C4-2B (cell line): Measurements from ENCODE around the gene TMEM59L.

Experiments used
- H3K27ac ChIP-seq: fragments of 450-650 bp; 2 replicates; pipeline ENCODE4 v1.5.1; 2017
- ZFX ChIP-seq: fragments of 450-650 bp; IDR thresholded peaks from 2 replicates; pipeline ENCODE4 v1.6.1; 2017
- TF ChIP-seq, protein P1 (sequence below): fragments of 450-650 bp; conservative IDR thresholded peaks from 2 replicates; pipeline ENCODE4 v1.5.1; 2017; ENCODE audit warnings: mild to moderate bottlenecking

TMEM59L gene

DNA sequence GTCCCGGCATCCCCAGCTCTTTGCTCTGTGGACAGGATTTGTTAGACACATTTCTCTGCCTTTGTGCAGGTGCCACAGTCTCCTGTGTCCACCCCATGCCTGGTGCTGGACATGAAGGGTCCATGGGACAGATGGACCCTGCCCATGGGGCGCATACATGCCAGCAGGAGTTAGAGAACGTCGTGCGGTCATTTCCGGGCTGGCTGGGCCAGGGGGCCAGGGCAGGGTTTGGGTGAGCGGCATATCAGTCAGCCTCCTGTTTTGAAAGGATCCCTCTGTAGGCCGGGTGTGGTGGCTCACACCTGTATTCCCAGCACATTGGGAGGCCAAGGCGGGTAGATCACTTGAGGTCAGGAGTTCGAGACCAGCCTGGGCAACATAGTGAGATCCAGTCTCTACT lies 35.1 kb downstream of the TMEM59L start:
- TF ChIP-seq, protein P1, sequence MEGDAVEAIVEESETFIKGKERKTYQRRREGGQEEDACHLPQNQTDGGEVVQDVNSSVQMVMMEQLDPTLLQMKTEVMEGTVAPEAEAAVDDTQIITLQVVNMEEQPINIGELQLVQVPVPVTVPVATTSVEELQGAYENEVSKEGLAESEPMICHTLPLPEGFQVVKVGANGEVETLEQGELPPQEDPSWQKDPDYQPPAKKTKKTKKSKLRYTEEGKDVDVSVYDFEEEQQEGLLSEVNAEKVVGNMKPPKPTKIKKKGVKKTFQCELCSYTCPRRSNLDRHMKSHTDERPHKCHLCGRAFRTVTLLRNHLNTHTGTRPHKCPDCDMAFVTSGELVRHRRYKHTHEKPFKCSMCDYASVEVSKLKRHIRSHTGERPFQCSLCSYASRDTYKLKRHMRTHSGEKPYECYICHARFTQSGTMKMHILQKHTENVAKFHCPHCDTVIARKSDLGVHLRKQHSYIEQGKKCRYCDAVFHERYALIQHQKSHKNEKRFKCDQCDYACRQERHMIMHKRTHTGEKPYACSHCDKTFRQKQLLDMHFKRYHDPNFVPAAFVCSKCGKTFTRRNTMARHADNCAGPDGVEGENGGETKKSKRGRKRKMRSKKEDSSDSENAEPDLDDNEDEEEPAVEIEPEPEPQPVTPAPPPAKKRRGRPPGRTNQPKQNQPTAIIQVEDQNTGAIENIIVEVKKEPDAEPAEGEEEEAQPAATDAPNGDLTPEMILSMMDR, result no peak
- TF ChIP-seq ZFX, result no peak
- no peak overlapping the region for H3K27ac ChIP-seq

DNA sequence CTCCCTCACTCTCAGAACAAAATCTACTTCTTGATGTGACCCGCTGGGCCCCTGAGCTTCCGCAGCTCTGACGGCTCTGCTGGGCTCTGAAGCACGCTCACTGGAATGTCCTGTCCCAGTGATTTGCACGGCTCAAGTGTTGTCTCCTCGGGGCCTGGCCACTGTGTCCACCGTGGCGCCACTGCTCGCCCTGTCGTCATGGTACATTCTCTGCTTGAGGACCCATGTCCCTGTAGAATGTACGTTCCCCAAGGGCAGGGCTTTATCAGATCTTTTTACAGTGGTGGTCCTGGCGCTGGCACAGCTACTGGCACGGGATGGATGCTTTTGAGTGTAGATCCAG lies 36.3 kb downstream of the TMEM59L start:
- TF ChIP-seq, protein P1, result no peak
- no peak overlapping the region for H3K27ac ChIP-seq

DNA sequence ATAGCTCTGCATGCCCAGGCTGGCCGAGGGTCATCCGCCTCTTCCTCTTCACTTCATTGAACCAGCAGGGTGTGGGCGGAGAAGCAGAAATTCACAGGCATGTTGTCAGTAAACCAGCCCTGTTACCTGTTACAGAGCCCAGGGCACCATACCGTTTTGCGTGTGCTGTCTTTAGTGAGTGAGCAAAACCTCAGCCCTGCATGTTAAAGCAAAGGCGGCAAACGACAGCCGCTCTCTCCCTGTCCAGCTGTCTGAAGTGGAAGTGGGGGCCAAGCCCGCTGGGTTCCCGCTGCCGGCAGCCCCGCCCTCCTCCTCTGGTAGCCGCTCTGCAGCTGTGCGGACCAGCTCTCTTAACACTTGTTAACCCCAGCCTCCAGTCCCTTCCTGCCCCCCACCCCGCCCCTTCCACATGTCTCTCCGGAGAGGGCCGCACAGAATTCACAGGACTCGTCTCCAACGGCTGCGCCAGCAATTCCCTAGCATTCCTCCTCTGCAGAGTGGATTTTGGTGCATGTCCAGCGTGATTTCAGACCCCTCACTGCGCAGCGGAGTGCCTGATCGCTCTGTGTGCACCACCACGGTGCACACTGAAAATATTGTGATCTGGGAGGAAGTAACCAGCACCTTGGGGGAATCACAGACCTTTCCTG lies 36.8 kb downstream of the TMEM59L start:
- TF ChIP-seq, protein P1, result no peak
- no peak for TF ChIP-seq ZFX

GRCh38 chr19:18650021-18650390 lies 37.3 kb downstream of the TMEM59L start:
- TF ChIP-seq, protein P1, result no peak
- TF ChIP-seq ZFX, result no peak
- no peak overlapping the region for H3K27ac ChIP-seq

More for the DNA sequence above, 36.8 kb downstream of the TMEM59L start:
- H3K27ac ChIP-seq, result no peak overlapping the region

DNA sequence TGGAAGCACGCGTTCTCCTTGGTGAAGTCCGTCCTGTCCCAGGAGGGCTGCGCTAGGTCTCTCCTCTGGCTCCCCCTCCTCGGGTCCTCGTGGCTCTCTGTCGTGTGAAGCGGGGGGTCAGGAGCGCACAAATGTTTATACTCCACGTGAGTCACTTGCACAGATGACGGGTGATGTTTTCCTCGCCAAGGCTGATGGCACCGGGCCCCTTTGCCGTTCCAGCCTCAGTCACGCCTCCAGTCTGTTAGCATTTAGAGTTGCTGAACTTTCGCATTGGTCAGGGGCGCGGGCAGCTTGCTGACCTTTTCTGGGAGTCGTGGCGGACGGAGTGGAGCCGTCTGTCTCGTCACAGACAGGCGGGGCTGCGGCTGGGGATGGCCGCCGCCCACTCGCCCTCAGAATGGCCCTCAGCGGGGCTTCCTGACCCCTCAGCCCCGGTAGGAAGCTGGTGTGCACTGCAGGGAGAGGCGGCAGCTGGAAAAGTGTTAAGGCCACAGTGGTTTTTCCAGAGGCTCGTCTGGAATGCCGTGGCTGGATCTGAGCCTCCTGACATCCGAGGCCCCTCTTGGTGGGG lies 37.9 kb downstream of the TMEM59L start:
- H3K27ac ChIP-seq, result no peak overlapping the region
- TF ChIP-seq, protein P1, result no peak
- no peak for TF ChIP-seq ZFX

DNA sequence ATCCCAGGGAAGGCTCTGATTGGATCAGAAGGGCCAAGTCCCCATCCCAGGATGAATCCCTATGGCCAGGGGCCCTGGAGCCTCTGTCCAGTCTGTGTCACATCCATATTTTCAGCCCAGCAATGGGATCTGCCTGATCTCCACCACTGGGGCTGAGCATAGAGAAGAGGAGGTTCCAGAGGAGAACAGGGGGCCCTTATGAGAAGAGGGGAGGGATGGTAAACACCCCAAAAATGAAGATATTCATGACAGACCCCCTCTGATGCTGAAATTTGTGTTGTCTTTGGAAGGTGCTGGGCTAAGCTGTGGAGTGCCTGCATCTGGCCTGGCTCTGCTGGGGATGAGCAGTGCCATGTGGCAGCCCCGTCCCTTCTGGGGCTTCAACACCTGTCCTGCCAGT lies 38.6 kb downstream of the TMEM59L start:
- no peak overlapping the region for H3K27ac ChIP-seq
- no peak for TF ChIP-seq ZFX
- TF ChIP-seq, protein P1, result no peak

DNA sequence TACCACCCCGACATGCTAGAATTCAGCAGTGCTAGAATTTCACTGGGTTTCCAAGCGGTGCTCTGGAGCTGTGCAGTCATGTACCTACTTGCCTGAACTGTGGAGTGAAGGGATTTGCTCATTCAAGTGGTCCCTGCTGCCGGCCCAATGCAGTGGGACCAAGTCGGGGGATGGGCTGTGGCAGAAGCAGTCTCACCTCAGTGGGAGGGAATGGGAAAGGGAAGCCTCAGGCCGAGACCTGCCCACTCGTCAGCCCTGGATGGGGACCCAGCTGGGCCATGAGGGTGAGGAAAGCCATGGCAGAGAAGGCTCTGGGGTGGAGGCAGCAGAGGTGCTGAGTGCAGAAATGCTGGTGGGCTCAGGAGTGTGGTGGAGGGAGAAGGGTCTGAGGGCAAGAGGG lies 39.1 kb downstream of the TMEM59L start:
- H3K27ac ChIP-seq, result no peak overlapping the region
- TF ChIP-seq, protein P1, result no peak
- TF ChIP-seq ZFX, result no peak
